Neuronal stem cell (in vitro differentiated cells): Measurements from ENCODE around the gene NTNG1.

Experiments
- DNase-seq: peaks from one replicate; pipeline ENCODE4 v3.0.0-alpha.2; 2013; ENCODE audit warnings: low spot score
- H2AFZ ChIP-seq: one replicate; pipeline ENCODE4 v1.6.1; 2013; ENCODE audit warnings: mild to moderate bottlenecking, low read length, inconsistent platforms
- H2AK5ac ChIP-seq: 2 replicates; pipeline ENCODE4 v1.6.1; 2013; ENCODE audit warnings: low read depth, mild to moderate bottlenecking, inconsistent platforms, low read length, moderate library complexity, mixed read lengths
- H2BK120ac ChIP-seq: 2 replicates; pipeline ENCODE4 v1.6.1; 2013; ENCODE audit warnings: low read depth, mild to moderate bottlenecking, inconsistent platforms, low read length, moderate library complexity, mixed read lengths
- H2BK12ac ChIP-seq: one replicate; pipeline ENCODE4 v1.6.1; 2013; ENCODE audit warnings: low read length, inconsistent platforms
- H2BK15ac ChIP-seq: 2 replicates; pipeline ENCODE4 v1.6.1; 2013; ENCODE audit warnings: mild to moderate bottlenecking, low read length, inconsistent platforms, mixed read lengths
- H2BK5ac ChIP-seq: one replicate; pipeline ENCODE4 v1.6.1; 2013; ENCODE audit warnings: inconsistent platforms, mild to moderate bottlenecking, low read length, moderate library complexity
- H3K14ac ChIP-seq: one replicate; pipeline ENCODE4 v1.6.1; 2013; ENCODE audit warnings: low read length, inconsistent platforms
- H3K18ac ChIP-seq: 2 replicates; pipeline ENCODE4 v1.6.1; 2013; ENCODE audit warnings: low read length, inconsistent platforms
- H3K23ac ChIP-seq: 2 replicates; pipeline ENCODE4 v1.6.1; 2013; ENCODE audit warnings: low read depth, mild to moderate bottlenecking, mixed read lengths, low read length, inconsistent platforms; ENCODE audit not compliant: poor library complexity
- H3K27ac ChIP-seq: replicated peaks from 3 replicates; pipeline ENCODE4 v1.5.1; 2013; ENCODE audit warnings: low read length, inconsistent platforms
- H3K27me3 ChIP-seq, 3 experiments: 2 replicates each; pipeline ENCODE4 v1.6.1; 2013; ENCODE audit warnings: low read length in 3 of 3, mild to moderate bottlenecking in 2 of 3, inconsistent platforms in 1 of 3, low read depth in 1 of 3, mixed read lengths in 1 of 3, moderate library complexity in 1 of 3; ENCODE audit not compliant: control insufficient read depth in 3 of 3, insufficient read depth in 3 of 3
- H3K36me3 ChIP-seq, 2 donors: replicated peaks in 1 of 2; 2 replicates each; pipeline ENCODE4 v1.6.1; 2013; ENCODE audit warnings: low read length in 2 of 2; ENCODE audit not compliant: control insufficient read depth in 2 of 2, insufficient read depth in 2 of 2
- H3K4ac ChIP-seq: 2 replicates; pipeline ENCODE4 v1.6.1; 2013; ENCODE audit warnings: inconsistent platforms, mild to moderate bottlenecking, low read length, moderate library complexity
- H3K4me1 ChIP-seq, 2 donors: 1 replicate in 1 of 2; 2 replicates in 1 of 2; pipeline ENCODE4 v1.6.1; 2013; ENCODE audit warnings: low read length in 2 of 2, low read depth in 1 of 2; ENCODE audit not compliant: control insufficient read depth in 2 of 2, insufficient read depth in 1 of 2
- H3K4me2 ChIP-seq: one replicate; pipeline ENCODE4 v1.6.1; 2013; ENCODE audit warnings: mild to moderate bottlenecking, low read length, inconsistent platforms; ENCODE audit not compliant: insufficient read depth, poor library complexity, severe bottlenecking
- H3K4me3 ChIP-seq, 2 donors: 2 replicates each; pipeline ENCODE4 v1.5.1; 2013; ENCODE audit warnings: low read length in 2 of 2, mild to moderate bottlenecking in 2 of 2, inconsistent platforms in 1 of 2, moderate library complexity in 1 of 2
- H3K79me1 ChIP-seq: one replicate; pipeline ENCODE4 v1.6.1; 2013; ENCODE audit warnings: low read depth, mild to moderate bottlenecking, inconsistent platforms, low read length, moderate library complexity
- H3K9ac ChIP-seq: one replicate; pipeline ENCODE4 v1.6.1; 2013; ENCODE audit warnings: mild to moderate bottlenecking, low read depth, low read length, inconsistent platforms; ENCODE audit not compliant: poor library complexity
- H3K9me3 ChIP-seq, 2 donors: replicated peaks in 1 of 2; 2 replicates each; pipeline versions ENCODE3 to v1.6.1; 2013; ENCODE audit warnings: low read length in 2 of 2, mild to moderate bottlenecking in 2 of 2, inconsistent platforms in 1 of 2, low read depth in 1 of 2, mixed read lengths in 1 of 2, moderate library complexity in 1 of 2; ENCODE audit not compliant: control insufficient read depth in 2 of 2, insufficient read depth in 1 of 2
- H4K8ac ChIP-seq: one replicate; pipeline ENCODE4 v1.6.1; 2013; ENCODE audit warnings: low read depth, mild to moderate bottlenecking, inconsistent platforms, low read length, moderate library complexity
- H4K91ac ChIP-seq: one replicate; pipeline ENCODE4 v1.6.1; 2013; ENCODE audit warnings: low read length, low read depth, mild to moderate bottlenecking, inconsistent platforms; ENCODE audit not compliant: poor library complexity
- WGBS, 2 donors: extraction: QIAGEN DNeasy Blood & Tissue Kit; methylation state at CpG; one replicate each; pipeline ENCODE4 v1.1.7; 2013; ENCODE audit warnings: missing lambda C conversion rate in 2 of 2, mixed read lengths in 1 of 2; ENCODE audit not compliant: insufficient read length in 2 of 2, insufficient replicate concordance in 1 of 2; ENCODE audit errors: extremely low coverage in 2 of 2; 5-methylcytosine and 5-hydroxymethylcytosine counted together

Gene NTNG1

DNA sequence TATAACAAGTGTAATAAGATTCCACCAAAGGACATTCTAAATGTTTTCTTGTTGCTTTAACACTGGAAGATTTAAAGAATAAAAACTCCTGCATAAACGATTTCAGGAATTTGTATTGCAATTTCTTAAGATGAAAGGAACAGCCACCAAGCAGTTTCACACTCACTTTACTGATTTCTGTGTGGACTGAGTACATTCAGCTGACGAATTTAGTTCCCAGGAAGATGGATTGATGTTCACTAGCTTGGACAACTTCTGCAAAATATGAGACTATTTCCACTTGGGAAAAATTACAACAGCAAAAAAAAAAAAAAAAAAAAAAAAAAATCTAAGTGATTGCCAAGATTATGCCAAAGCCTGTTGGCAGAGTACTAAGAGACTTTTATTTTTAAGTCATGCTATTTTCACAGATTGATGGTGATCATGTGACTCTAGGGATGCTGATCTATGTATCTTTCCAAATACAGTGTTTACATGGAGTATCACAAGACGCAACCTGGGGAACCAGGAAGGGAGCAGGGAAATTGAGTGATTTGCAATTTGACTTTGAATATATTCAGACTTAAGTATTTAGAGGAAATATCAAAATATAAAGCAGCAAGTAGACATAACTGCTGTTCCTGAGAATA lies 341.0 kb downstream of the NTNG1 start:
- H4K91ac ChIP-seq, result no peak overlapping the region
- no peak overlapping the region for H2BK15ac ChIP-seq
- H2BK5ac ChIP-seq, result no peak overlapping the region
- H3K27me3 ChIP-seq, result peaks cover 0 to 2% (median 0%) of the 10 kb centered on the region in 3 experiments
- no peak overlapping the region for H3K14ac ChIP-seq
- no CpG with 5 or more reads among the region's 3 CpGs for WGBS, 2 donors
- H3K36me3 ChIP-seq, result no peaks in the 10 kb centered on the region
- H3K23ac ChIP-seq, result no peak overlapping the region
- no peak for DNase-seq
- no peak overlapping the region for H3K18ac ChIP-seq
- no peak overlapping the region for H3K27ac ChIP-seq
- no peak overlapping the region for H4K8ac ChIP-seq
- H2AK5ac ChIP-seq, result no peak overlapping the region
- no peak overlapping the region for H3K4me2 ChIP-seq
- no peak overlapping the region for H2BK12ac ChIP-seq
- no peaks in the 10 kb centered on the region for H3K4me1 ChIP-seq
- no peak overlapping the region for H2BK120ac ChIP-seq
- H3K9me3 ChIP-seq, result no peaks in the 10 kb centered on the region
- no peak overlapping the region for H2AFZ ChIP-seq
- H3K4ac ChIP-seq, result no peak overlapping the region
- no peak overlapping the region for H3K4me3 ChIP-seq
- H3K79me1 ChIP-seq, result no peaks in the 10 kb centered on the region
- H3K9ac ChIP-seq, result no peak overlapping the region

DNA sequence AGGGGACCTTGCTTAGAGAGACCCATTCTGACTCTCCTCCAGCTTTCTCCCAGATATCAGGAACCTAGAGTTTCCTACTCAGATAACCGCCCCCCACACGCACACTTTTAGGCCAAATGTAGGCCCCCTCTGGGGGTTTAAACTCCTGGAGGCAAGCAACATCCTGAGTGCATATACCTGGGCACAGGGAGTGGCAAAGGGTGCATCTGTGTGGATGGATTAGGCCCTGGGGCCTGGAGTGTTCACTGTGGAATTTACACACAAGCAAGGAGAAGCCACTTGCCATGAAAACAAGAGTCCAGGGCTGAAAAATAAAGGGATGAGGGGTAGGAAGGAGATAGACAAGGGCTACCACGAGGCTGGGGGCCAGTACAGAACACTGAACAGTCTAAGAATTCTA lies 343.1 kb downstream of the NTNG1 start:
- no peak overlapping the region for H3K4me3 ChIP-seq
- H2BK12ac ChIP-seq, result no peak overlapping the region
- H4K8ac ChIP-seq, result no peak overlapping the region
- H3K14ac ChIP-seq, result no peak overlapping the region
- no peak overlapping the region for H4K91ac ChIP-seq
- H3K4me2 ChIP-seq, result no peak overlapping the region
- no peaks in the 10 kb centered on the region for H3K36me3 ChIP-seq
- H2AK5ac ChIP-seq, result no peak overlapping the region
- no peak overlapping the region for H3K4ac ChIP-seq
- H3K18ac ChIP-seq, result no peak overlapping the region
- WGBS, 2 donors, result no CpG with 5 or more reads among the region's 3 CpGs
- no peak overlapping the region for H2BK120ac ChIP-seq
- H2BK15ac ChIP-seq, result no peak overlapping the region
- H3K9ac ChIP-seq, result no peak overlapping the region
- DNase-seq, result no peak
- H3K23ac ChIP-seq, result no peak overlapping the region
- H2AFZ ChIP-seq, result no peak overlapping the region
- H3K27me3 ChIP-seq, result peaks cover 0 to 2% (median 0%) of the 10 kb centered on the region in 3 experiments
- no peak overlapping the region for H2BK5ac ChIP-seq
- no peaks in the 10 kb centered on the region for H3K9me3 ChIP-seq
- H3K79me1 ChIP-seq, result no peaks in the 10 kb centered on the region
- no peaks in the 10 kb centered on the region for H3K4me1 ChIP-seq
- H3K27ac ChIP-seq, result no peak overlapping the region

DNA sequence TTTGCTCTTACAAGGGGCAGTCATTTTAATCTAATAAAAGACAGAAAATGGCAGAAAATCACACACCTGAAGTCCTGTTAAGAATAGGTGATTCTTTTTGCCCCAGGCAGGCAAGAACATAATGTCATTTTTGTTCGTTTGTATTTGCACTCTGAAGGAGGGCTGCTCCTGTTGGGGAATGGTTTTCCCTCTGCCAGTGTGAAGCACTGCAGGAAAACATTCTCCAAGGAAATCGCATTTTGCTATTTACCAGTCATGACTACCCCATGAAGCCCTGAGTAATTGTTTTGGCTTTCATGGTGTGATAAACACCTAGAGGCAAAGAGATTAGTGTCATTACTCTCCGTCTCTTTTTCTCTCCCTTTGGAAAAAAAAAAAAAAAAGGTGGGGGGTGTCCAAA lies 345.5 kb downstream of the NTNG1 start:
- H2BK5ac ChIP-seq, result no peak overlapping the region
- no CpG with 5 or more reads among the region's 3 CpGs for WGBS, 2 donors

DNA sequence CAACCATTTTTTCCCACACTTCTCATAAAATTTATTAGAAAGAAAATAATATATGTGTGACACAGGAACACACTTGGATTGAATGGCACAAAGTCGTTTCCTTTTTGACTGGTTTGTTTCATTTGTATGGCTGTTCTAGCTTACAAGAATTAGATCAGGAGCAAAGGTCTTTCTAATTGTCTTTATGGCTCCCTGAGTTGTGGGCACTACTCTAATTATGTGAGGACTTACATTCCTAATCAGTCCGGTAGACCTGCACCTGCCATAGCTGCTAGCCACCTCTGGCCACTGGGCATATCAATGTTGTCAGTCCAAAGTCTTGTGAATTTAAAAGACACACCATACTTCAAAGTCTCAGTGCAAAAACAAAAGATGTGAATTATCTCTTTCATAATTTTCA lies 346.7 kb downstream of the NTNG1 start:
- no peaks in the 10 kb centered on the region for H3K4me1 ChIP-seq
- H2BK120ac ChIP-seq, result no peak overlapping the region
- no peaks in the 10 kb centered on the region for H3K36me3 ChIP-seq
- peaks cover 0 to 2% (median 0%) of the 10 kb centered on the region in 3 experiments for H3K27me3 ChIP-seq
- no peak overlapping the region for H3K4me2 ChIP-seq
- no peak overlapping the region for H2BK12ac ChIP-seq
- DNase-seq, result no peak
- H3K4ac ChIP-seq, result no peak overlapping the region
- H2BK15ac ChIP-seq, result no peak overlapping the region
- no peak overlapping the region for H3K23ac ChIP-seq
- H3K27ac ChIP-seq, result no peak overlapping the region
- WGBS, 2 donors, result no CpG with 5 or more reads among the region's 2 CpGs
- no peak overlapping the region for H3K18ac ChIP-seq
- no peak overlapping the region for H4K8ac ChIP-seq
- no peaks in the 10 kb centered on the region for H3K9me3 ChIP-seq
- H2BK5ac ChIP-seq, result no peak overlapping the region
- no peak overlapping the region for H4K91ac ChIP-seq
- H3K9ac ChIP-seq, result no peak overlapping the region
- no peak overlapping the region for H3K14ac ChIP-seq
- H2AK5ac ChIP-seq, result no peak overlapping the region
- no peak overlapping the region for H3K4me3 ChIP-seq
- H2AFZ ChIP-seq, result no peak overlapping the region
- no peaks in the 10 kb centered on the region for H3K79me1 ChIP-seq

More for the DNA sequence above, 345.5 kb downstream of the NTNG1 start:
- Histone ChIP-seq H3K27me3 (peaks cover 0 to 2% (median 0%) of the 10 kb centered on the region in 3 experiments), H2BK120ac (no peak overlapping the region), H4K8ac (no peak overlapping the region), H3K14ac (no peak overlapping the region), H3K9me3 (no peaks in the 10 kb centered on the region), H3K4me2 (no peak overlapping the region), H3K4me1 (no peaks in the 10 kb centered on the region), H2AFZ (no peak overlapping the region), H2BK12ac (no peak overlapping the region), H3K18ac (no peak overlapping the region), H3K4me3 (no peak overlapping the region), H3K9ac (no peak overlapping the region), H4K91ac (no peak overlapping the region), H3K27ac (no peak overlapping the region), H2BK15ac (no peak overlapping the region), H2AK5ac (no peak overlapping the region), H3K79me1 (no peaks in the 10 kb centered on the region), H3K4ac (no peak overlapping the region), H3K23ac (no peak overlapping the region), H3K36me3 (no peaks in the 10 kb centered on the region)
- DNase-seq, result no peak
